ENCODE results near the gene GON4L.
A peak's percentile ranks its signal among the peaks of the same experiment; 100 is the strongest.
"Not testable (repeated sequence)": the region's sequence is repeated elsewhere in the genome, so short reads cannot be mapped to it uniquely, and the experiment has no call there.

GON4L gene, protein sequence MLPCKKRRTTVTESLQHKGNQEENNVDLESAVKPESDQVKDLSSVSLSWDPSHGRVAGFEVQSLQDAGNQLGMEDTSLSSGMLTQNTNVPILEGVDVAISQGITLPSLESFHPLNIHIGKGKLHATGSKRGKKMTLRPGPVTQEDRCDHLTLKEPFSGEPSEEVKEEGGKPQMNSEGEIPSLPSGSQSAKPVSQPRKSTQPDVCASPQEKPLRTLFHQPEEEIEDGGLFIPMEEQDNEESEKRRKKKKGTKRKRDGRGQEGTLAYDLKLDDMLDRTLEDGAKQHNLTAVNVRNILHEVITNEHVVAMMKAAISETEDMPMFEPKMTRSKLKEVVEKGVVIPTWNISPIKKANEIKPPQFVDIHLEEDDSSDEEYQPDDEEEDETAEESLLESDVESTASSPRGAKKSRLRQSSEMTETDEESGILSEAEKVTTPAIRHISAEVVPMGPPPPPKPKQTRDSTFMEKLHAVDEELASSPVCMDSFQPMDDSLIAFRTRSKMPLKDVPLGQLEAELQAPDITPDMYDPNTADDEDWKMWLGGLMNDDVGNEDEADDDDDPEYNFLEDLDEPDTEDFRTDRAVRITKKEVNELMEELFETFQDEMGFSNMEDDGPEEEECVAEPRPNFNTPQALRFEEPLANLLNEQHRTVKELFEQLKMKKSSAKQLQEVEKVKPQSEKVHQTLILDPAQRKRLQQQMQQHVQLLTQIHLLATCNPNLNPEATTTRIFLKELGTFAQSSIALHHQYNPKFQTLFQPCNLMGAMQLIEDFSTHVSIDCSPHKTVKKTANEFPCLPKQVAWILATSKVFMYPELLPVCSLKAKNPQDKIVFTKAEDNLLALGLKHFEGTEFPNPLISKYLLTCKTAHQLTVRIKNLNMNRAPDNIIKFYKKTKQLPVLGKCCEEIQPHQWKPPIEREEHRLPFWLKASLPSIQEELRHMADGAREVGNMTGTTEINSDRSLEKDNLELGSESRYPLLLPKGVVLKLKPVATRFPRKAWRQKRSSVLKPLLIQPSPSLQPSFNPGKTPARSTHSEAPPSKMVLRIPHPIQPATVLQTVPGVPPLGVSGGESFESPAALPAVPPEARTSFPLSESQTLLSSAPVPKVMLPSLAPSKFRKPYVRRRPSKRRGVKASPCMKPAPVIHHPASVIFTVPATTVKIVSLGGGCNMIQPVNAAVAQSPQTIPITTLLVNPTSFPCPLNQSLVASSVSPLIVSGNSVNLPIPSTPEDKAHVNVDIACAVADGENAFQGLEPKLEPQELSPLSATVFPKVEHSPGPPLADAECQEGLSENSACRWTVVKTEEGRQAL (N-terminal part only)

DNA sequence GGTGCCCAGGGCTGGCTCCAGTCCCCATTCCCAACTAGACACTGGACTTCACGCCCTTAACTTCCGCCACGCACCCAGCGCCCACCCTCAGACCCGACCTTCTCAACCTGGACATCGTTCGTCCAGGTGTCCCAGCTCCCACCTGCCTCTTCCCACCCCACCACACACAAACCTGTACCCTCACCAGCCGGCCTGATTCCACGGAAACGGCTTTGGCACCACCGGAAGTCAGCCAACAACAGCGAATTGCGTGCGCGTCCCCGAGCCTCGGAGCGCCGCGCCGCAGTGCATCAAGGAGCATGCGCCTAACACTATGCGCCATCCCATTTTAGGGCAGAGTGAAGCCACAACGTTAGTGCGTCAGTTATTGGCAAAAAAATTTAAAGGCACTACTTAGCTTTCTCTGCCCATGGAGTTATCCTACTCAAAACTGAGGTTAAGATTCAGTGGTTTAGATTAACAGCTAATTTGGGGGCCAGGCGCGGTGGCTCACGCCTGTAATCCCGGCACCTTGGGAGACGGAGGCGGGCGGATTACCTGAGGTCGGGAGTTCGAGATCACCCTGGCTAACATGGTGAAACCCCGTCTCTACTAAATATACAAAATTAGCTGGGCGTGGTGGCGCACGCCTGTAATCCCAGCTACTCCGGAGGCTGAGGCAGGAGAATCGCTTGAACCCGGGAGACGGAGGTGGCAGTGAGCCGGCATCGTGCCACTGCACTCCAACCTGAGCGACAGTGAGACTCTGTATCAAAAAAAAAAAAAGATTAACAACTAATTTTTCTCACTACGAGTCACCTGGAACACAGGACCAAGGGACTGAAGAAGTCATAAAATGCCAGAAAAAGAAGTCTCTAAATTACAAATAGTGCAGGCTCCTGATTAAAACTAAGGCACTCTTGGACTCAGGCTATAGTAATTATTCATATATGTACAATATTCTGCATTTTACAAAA, at the start of gene GON4L:
GON4L (minus strand) TSS at position 240 of the 956 bp plus-strand sequence. CDS start 3,434 bp downstream, outside the sequence.
- DNase-seq: peak; percentile 76

DNA sequence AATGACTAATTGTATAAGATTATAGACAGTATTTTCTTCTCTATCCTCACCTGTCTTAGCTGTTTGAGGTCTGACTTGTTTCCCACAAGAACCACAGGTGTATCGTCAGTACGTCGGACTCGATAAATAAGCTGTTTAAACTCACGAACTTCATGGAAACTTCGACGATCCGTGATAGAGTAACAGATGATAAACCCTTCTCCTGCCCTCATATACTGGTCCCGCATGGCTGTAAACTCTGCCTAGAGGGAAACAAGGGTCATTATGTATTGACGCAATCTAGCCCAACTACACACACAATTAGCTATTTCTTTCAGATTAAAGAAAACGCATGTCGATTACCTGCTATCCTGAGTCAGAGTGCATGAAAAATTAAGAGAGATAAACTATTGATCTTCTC, 47.2 kb upstream of the GON4L start:
- DNase-seq: no peak

DNA sequence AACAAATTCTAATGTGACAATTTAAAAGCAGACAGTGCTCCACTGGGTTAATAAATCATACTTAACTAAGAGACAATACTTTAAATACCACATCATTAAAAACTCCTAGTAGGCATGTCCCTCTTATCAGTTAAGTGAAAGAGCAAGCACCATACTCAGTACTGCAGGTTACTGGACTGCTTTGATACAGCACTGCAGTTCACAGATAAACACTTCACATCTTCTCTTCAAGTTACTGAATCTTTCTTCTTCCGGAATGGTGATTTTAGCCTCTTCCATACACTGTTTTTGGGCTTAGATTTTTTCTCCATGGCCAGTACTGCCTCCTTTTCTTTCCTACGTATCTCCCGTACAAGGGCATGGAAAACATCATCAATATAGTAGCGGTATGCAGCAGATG, 43.1 kb upstream of the GON4L start:
- no peak for DNase-seq

DNA sequence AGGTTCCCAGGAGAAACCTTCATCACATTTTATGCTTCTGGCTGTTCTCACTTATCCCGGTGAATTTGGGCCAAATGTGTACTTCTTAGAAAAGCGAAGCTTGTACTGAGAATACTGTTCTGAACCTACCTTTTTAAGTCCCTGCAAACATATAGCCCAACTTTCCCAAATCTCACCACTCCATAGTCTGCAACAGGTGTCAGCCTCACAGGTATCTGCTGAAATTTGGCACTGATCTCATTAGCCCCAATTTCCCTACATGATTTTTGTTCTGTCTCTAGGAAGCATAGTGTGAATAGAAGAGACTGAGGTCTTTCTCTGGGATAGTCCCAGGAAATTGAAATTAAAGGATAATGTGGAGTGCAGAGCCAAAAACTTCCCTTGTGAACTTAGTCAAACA, 42.7 kb upstream of the GON4L start:
- no peak for DNase-seq

DNA sequence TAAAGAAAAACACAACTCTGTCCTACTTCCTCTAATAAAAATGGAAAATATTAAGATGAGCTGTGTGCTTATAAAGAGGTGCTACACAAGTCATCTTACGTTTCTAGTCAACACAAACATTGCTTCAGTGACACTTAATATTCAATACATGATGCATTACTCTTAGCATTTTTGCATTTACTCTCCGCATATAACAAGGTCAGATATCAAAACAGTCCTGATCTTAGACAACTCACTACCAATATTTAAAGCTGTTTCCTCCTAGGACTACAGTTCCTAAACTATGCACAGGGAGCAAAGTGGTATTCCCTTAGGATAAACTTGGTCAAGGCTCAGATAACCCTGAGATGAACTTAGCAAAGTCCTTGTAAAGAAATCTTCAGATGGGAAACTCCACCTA, 41.9 kb upstream of the GON4L start:
- no peak for DNase-seq

DNA sequence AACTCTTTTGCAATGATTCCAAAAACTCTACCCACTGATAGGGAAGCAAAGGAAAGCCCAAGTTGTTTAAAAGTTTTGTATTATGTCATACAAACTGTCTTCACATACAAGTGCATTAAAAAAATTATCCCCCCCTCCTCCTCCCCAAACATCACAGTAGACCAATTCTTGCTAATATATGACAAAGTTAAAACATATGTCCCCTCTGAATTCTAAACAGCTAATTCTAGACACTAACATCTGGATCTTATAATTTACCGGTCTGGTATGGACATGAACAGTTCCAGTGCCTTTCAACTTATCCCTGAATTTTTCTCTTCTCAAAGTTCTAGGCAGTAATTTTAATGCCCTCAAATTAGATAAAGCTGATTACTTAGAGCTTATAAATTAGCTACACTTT, 40.7 kb upstream of the GON4L start:
- DNase-seq: no peak

DNA sequence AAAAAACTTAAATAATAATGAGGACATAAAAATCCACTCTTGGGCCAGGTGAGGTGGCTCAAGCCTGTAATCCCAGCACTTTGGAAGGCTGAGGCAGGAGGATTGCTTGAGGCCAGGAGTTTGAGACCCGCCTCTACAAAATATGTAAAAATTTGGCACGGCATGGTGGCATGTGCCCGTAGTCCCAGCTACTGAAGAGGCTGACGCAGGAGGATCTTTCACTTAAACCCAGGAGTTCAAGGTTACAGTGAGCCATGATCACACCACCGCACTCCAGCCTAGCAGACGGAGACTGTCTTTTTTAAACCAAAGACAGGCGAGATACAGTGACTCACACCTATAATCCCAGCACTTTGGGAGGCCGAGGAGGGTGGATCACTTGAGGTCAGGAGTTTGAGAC, 39.5 kb upstream of the GON4L start:
- DNase-seq: not testable (repeated sequence)

DNA sequence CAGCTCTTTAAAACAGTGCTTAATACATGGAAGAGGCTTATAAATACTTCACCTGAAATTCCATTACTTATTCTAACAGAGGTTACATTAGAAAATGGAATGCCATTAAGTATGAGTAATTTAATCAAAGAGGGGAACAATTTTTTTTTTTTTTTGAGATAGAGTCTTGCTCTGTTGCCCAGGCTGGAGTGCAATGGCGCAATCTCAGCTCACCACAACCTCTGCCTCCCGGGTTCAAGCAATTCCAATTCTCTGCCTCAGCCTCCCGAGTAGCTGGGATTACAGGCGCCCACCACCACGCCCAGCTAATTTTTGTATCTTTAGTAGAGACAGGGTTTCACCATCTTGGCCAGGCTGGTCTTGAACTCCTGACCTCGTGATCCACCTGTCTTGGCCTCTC, 38.6 kb upstream of the GON4L start:
- not testable (repeated sequence) for DNase-seq

DNA sequence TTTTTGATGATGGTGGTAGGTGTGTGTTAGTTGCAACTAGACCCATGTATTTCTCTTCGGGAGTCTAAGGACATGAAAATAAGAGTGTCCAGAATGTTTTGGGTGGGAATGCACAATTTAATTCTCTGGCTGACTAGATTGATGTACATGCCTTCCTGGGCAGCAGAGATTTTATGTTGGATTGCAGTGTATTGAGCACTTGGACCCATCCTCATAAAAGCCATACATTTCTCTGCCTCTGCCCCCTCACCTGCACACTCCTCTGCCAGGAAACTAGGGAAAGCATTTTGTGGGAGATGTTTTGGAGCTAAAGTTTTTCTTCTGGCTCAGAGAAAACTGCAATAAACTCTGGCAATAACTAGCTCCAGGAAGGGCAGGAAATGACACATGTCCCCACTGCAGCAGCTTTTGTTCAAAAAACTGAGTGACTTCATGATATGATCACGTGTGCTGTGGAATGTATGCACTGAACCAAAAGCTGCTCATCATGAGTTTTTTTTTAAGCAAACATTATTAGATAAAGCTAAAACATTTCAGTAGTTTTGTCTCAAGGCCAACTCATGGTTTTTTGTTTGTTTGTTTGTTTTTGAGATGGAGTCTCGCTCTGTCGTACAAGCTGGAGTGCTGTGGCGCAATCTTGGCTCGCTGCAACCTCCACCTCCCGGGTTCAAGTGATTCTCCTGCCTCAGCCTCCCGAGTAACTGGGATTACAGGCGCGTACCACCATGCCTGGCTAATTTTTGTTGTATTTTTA, 36.6 kb upstream of the GON4L start:
- DNase-seq: peak; percentile 30

DNA sequence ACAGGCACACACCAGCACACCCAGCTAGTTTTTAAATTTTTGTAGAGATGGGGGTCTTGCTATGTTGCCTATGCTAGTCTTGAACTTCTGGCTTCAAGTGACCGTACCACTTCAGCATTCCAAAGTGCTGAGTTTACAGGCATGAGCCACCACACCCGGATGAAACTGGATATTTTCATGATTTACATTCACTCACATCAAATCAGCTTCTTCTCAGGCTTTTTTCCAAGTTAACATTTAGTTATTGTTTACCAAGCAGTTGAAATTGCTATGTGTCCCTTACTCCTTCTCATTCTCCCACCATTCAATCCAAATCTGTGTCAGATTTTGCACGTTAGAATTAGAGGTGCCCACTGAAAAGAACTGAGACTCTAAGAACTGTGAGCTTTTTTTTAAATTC, 35.8 kb upstream of the GON4L start:
- no peak for DNase-seq

DNA sequence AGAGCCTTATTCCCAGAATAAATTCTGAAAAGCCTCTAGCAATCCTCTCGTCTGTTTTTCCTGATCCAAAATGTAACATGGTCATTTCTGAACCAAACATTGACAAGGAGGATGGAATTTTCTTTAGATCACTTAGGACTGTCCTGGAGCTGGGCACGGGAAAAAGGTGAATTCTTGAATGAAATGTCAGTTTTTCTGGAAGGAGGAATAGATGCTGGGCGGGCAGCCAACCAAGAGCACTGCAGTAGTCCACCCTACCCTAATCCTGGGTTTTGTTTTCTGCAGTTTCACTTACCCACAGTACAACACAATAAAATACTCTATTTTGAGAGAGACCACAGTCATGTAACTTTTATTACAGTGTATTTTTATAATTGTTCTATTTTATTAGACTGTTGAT, 33.2 kb upstream of the GON4L start:
- DNase-seq: no peak

DNA sequence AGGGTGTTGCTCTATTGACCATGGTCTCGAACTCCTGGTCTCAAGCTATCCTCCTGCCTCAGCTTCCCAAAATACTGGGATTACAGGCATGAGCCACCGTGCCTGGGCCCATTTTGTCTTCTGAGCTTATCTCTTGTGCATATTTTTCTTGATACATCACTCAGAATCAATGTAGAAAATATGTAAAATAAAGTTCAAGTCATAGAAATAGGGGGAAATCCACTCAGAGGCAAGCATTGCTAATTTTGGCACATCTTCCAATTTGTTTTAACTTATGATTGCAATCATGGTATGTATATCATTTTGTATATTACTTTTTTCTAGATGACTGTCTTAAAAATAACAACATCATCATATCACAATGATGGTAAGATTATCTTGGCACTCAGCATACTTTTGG, 32.6 kb upstream of the GON4L start:
- no peak for DNase-seq

DNA sequence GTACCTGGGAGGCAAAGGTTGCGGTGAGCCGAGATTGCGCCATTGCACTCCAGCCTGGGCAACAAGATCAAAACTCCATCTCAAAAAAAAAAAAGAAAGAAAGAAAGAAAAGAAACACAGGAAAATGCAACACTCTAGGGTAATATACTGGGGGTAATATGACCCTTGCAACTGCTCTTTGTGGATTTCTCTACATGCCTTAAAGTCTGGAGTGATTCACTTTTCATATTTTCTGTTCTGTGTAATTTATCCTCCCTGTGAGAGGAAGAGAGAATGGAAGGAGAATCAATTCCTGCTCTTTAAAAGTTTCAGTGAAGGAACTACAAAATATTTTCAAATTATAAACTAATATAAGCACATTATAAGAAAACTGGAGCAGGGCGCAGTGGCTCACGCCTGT, 31.5 kb upstream of the GON4L start:
- DNase-seq: no peak

DNA sequence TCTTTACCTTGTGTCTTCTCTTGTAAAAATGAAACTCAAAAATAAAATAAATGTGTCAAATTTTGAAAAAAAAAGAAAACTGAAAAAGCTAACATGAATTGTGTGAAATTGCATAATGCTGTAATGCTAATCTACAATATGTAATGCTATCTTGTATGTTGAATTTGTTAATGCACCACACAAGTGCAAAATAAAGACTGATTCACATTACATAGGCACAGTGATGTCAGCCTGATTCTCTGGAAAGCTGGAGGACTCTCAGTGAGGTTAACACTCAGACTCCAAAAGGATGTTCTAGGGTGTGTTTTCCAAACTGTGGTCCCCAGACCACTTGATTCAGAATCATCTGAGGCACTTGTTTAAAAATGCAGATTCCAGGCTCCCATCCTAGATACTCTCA, 28.0 kb upstream of the GON4L start:
- DNase-seq: no peak

DNA sequence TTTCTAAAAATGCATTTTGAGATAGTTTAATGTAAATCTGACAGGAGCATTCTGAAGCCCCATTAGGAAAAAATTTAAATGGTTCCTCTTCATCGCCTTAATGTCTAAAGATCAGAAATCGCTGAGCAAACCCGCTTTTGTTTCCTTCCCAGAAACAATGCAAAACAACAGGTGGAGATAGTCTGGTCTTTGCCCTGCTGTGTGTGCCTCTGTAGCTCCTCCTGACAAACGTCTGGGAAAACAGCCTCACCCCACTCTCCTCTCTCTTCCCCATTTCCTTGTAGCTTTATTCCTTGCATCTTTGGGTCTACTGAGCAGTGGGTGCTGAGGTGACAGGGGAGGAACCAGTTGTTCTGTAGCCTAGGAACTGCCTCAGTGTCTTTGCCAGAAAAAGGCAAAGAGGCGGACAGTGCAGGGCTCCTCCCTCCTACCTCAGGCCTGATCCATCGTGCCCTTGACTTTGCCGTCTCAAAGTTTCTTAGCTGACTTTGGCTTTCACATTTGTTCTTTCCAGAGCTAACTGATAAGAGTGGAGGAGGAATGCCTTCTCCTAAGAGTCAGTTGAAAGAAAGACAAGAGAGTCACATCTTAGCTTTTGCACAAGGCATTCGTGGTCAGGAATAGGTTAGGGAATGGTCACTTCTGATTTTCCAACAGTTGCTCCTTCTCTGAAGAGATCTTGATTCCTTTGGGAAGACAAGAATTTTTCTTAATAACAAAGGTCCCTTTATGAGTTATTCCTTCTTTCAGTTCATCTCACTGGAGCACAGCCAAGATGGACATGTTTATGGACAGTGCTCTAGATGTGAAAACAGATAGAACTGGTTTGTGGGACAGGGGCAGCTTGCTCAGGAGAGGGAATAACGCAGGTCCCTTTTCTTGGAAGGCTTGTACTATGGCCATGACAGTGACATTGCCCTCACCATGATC, 27.3 kb upstream of the GON4L start:
- no peak for DNase-seq

DNA sequence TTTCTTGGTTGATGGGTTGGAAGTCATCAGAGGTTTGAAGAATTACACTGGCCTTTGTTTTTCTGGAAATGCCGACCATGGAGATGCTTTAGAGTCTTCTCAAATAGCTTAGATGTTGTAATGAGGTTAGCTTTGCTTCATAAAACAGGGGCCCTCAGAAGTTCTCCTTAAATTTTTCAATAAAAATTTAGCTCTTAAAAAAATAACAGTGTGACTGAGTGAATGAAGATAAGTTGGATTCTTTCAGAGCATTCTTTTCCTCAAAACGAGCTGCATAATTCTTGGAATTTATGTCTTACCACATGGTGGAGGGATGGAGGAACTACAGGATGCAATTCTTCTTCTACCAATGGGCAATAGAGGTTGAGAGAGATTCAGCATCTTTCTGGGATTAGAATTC, 25.8 kb upstream of the GON4L start:
- no peak for DNase-seq

DNA sequence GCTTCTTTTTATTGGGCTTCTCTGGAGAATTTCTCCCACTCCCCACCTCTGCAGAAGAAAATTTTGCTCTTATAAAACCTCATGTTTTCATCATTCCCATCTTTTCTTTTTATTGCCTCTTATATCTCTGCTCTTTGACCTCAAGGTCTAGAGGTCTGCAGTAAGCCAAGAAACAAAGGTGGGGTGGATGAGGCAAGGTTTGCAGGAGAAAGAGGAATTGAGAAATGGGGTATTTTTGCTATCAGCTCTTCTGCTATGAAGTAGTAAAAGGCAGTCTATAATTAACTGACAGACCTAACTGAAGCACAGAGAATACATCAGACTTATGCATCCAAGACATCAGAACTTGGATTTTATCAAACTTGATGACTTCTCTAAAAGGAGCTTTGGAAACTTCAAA, 25.2 kb upstream of the GON4L start:
- DNase-seq: no peak

DNA sequence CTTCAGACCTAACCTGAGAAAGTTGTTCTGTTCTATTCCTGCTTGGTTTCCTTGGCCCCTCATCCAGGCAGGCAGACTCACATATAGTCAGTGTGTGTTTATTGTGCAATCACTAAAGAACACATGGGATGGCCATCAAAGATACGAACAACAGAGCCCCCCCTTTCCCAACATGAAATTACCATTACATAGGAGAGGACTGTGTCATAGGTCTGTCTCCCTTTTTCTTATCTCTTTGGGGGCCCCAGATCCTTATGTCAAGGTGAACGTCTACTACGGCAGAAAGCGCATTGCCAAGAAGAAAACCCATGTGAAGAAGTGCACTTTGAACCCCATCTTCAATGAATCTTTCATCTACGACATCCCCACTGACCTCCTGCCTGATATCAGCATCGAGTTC, 23.9 kb upstream of the GON4L start:
- DNase-seq: no peak

DNA sequence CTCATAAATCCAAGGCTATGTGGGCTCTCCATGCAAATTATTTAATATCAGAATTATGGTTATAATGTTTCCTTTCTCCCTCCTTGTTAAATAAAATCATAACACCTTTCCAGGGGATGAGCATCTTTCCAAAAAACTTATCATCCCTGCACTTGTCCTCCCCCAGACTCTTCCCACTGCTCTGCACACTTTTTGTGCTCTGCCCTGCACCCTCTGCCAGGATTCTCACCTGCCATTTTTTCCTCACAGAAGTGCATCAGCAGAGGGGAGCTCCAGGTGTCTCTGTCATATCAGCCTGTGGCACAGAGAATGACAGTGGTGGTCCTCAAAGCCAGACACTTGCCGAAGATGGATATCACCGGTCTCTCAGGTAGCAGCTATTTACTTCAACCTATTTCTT, 23.2 kb upstream of the GON4L start:
- no peak for DNase-seq

DNA sequence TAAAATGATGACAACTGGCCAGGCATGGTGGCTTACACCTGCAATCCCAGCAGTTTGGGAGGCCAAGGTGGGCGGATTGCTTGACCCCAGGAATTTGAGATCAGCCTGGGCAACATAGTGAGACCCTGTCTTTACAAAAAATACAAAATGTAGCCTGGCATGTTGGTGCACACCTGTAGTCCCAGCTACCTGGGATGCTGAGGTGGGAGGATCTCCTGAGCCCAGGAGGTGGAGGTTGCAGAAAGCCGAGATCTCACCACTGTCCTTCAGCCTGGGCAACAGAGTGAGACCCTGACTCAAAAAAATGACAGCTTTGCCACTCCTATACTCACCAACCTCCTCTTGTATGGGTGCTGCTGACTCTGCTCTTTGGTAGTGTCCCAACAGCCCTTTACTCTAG, 20.9 kb upstream of the GON4L start:
- DNase-seq: no peak

All from T1000 (cell line).